ENCODE measurements around the gene NRL. TPM values are rescaled to one million over a fixed set of nuclear protein-coding genes. Genes with fewer than 3 reads are reported as not detected.

NRL gene
- polyA plus RNA-seq, 1 donor (not counting 4 experiments of a cell fraction or from before 2014, with no cell fraction given): 0.29 TPM

DNA sequence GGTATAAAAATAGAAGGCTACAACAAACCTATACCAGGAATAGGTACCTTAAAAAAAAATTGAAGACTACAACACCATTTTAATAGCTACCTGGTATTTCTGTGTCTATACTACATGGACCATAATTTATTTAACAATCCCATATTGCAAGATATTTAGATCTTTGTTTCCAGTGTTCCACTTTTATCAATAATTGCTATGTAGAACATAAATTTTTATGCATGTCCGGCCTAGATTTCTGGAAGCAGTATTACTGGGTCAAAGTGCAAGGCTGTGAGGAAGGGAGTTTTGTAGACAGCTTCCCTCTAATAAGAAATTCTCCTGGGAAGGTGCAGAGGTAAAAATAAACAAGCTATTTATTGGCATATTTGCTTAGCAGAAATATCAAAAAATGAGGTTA is 4.2 kb downstream of the NRL start:
- no peaks in the 10 kb centered on the region for H4K20me1 ChIP-seq (ENCODE audit: control insufficient read depth, extremely low read depth, insufficient read depth, low read length)
- FAIRE-seq (no peak), DNase-seq (ENCODE audit: low read depth, low spot score) (no peak)
- TF ChIP-seq, protein P1, sequence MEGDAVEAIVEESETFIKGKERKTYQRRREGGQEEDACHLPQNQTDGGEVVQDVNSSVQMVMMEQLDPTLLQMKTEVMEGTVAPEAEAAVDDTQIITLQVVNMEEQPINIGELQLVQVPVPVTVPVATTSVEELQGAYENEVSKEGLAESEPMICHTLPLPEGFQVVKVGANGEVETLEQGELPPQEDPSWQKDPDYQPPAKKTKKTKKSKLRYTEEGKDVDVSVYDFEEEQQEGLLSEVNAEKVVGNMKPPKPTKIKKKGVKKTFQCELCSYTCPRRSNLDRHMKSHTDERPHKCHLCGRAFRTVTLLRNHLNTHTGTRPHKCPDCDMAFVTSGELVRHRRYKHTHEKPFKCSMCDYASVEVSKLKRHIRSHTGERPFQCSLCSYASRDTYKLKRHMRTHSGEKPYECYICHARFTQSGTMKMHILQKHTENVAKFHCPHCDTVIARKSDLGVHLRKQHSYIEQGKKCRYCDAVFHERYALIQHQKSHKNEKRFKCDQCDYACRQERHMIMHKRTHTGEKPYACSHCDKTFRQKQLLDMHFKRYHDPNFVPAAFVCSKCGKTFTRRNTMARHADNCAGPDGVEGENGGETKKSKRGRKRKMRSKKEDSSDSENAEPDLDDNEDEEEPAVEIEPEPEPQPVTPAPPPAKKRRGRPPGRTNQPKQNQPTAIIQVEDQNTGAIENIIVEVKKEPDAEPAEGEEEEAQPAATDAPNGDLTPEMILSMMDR (optimal IDR thresholded peaks at IDR 0.05 in 1 of 3, IDR thresholded peaks at IDR 0.05 in 1 of 3, conservative IDR thresholded peaks at IDR 0.05 in 1 of 3; ENCODE audit: extremely low read depth in 1 of 3, insufficient read depth in 2 of 3, low read length in 3 of 3): no peak
- no peak for TF ChIP-seq EZH2 (IDR thresholded peaks at IDR 0.05; ENCODE audit: low read length)
- no peaks in the 10 kb centered on the region for H3K36me3 ChIP-seq (ENCODE audit: control insufficient read depth in 2 of 2, extremely low read depth in 1 of 2, insufficient read depth in 2 of 2, low read length in 2 of 2)
- no peak overlapping the region for H3K4me3 ChIP-seq (ENCODE audit: control insufficient read depth in 2 of 3, extremely low read depth in 1 of 3, insufficient read depth in 2 of 3, low read depth in 1 of 3, low read length in 3 of 3)
- dilution Hi-C loops (cut with MboI; ENCODE audit: extremely low pct_ligation_motif_present, low sequenced_read_pairs): no loop called here
- no peak overlapping the region for H2AFZ ChIP-seq (ENCODE audit: control insufficient read depth, low read length)
- H3K9me3 ChIP-seq (ENCODE audit: control insufficient read depth, low read depth, low read length): no peaks in the 10 kb centered on the region
- no peaks in the 10 kb centered on the region for H3K79me2 ChIP-seq (ENCODE audit: control insufficient read depth, insufficient read depth, low read length)
- no peaks in the 10 kb centered on the region for H3K27me3 ChIP-seq (ENCODE audit: control insufficient read depth, extremely low read depth, insufficient read depth, low read length)
- no peaks in the 10 kb centered on the region for H3K9me1 ChIP-seq (ENCODE audit: control insufficient read depth, extremely low read depth, insufficient read depth, low read length)
- no peak overlapping the region for H3K9ac ChIP-seq (ENCODE audit: control insufficient read depth, extremely low read depth, insufficient read depth, low read length)
- peaks cover 19% of the 10 kb centered on the region for H3K4me1 ChIP-seq (ENCODE audit: control insufficient read depth, extremely low read depth, insufficient read depth, low read length)
- no peak overlapping the region for H3K4me2 ChIP-seq (ENCODE audit: control insufficient read depth, extremely low read depth, insufficient read depth, low read depth, low read length)
- H3K27ac ChIP-seq (ENCODE audit: control insufficient read depth, insufficient read depth, low read length): no peak overlapping the region

GRCh38 chr14:24110060-24110459 is 4.7 kb downstream of the NRL start:
- Histone ChIP-seq H3K9ac (ENCODE audit: control insufficient read depth, extremely low read depth, insufficient read depth, low read length) (no peak overlapping the region), H2AFZ (ENCODE audit: control insufficient read depth, low read length) (no peak overlapping the region), H3K4me2 (ENCODE audit: control insufficient read depth, extremely low read depth, insufficient read depth, low read depth, low read length) (no peak overlapping the region), H3K79me2 (ENCODE audit: control insufficient read depth, insufficient read depth, low read length) (no peaks in the 10 kb centered on the region), H3K4me1 (ENCODE audit: control insufficient read depth, extremely low read depth, insufficient read depth, low read length) (peaks cover 17% of the 10 kb centered on the region), H3K27me3 (ENCODE audit: control insufficient read depth, extremely low read depth, insufficient read depth, low read length) (no peaks in the 10 kb centered on the region), H3K9me3 (ENCODE audit: control insufficient read depth, low read depth, low read length) (no peaks in the 10 kb centered on the region), H3K36me3 (ENCODE audit: control insufficient read depth in 2 of 2, extremely low read depth in 1 of 2, insufficient read depth in 2 of 2, low read length in 2 of 2) (no peaks in the 10 kb centered on the region), H3K4me3 (ENCODE audit: control insufficient read depth in 2 of 3, extremely low read depth in 1 of 3, insufficient read depth in 2 of 3, low read depth in 1 of 3, low read length in 3 of 3) (no peak overlapping the region), H3K27ac (ENCODE audit: control insufficient read depth, insufficient read depth, low read length) (no peak overlapping the region), H4K20me1 (ENCODE audit: control insufficient read depth, extremely low read depth, insufficient read depth, low read length) (no peaks in the 10 kb centered on the region), H3K9me1 (ENCODE audit: control insufficient read depth, extremely low read depth, insufficient read depth, low read length) (no peaks in the 10 kb centered on the region)
- dilution Hi-C loops (cut with MboI; ENCODE audit: extremely low pct_ligation_motif_present, low sequenced_read_pairs): no loop called here
- FAIRE-seq: no peak
- DNase-seq (ENCODE audit: low read depth, low spot score): no peak
- no peak for TF ChIP-seq EZH2 (IDR thresholded peaks at IDR 0.05; ENCODE audit: low read length)
- TF ChIP-seq, protein P1 (optimal IDR thresholded peaks at IDR 0.05 in 1 of 3, IDR thresholded peaks at IDR 0.05 in 1 of 3, conservative IDR thresholded peaks at IDR 0.05 in 1 of 3; ENCODE audit: extremely low read depth in 1 of 3, insufficient read depth in 2 of 3, low read length in 3 of 3): no peak

Data from keratinocyte (primary cell).